IMR-90 (cell line): ENCODE results near the gene FHDC1. TPM values are rescaled to one million over a fixed set of nuclear protein-coding genes. Genes with fewer than 3 reads are reported as not detected.

Experiments
- ATAC-seq: fragments of 200-7000 bp; cut with Tn5 transposase; 2 replicates; pipeline ENCODE4 v1.9.1; 2020; ENCODE audit warnings: low read depth, mild to moderate bottlenecking, moderate library complexity
- BruUV-seq: library from RNA; stranded (reverse); fragments of 400-500 nt; replicated peaks from 2 replicates; lab custom pipeline; 2021; lab: Mats Ljungman, UMichigan
- CTCF ChIA-PET: fragments of 300-600 bp; formaldehyde crosslinking; extraction: SDS; loops from one replicate; lab custom pipeline; 2021; ENCODE audit warnings: antibody characterized with exemption; lab: Yijun Ruan, JAX
- POLR2A ChIA-PET: fragments of 300-600 bp; sonication (Branson Sonifier 250); formaldehyde crosslinking; loops from one replicate; lab custom pipeline; 2022; ENCODE audit warnings: antibody characterized with exemption; ENCODE audit not compliant: unreplicated experiment; lab: Charles Lee
- DNase-seq: peaks from one replicate; pipeline ENCODE4 v3.0.0; 2013
- H2AFZ ChIP-seq: replicated peaks from 2 replicates; pipeline ENCODE3; 2013; ENCODE audit warnings: low read length, mild to moderate bottlenecking; ENCODE audit not compliant: poor library complexity
- H2AK5ac ChIP-seq: 2 replicates; pipeline ENCODE4 v1.6.1; 2013; ENCODE audit warnings: low read depth, low read length, inconsistent platforms
- H2AK9ac ChIP-seq: replicated peaks from 2 replicates; pipeline ENCODE3; 2013; ENCODE audit warnings: mild to moderate bottlenecking, low read depth, low read length, moderate library complexity; ENCODE audit not compliant: poor library complexity
- H2BK120ac ChIP-seq: 2 replicates; pipeline ENCODE4 v1.6.1; 2013; ENCODE audit warnings: low read depth, low read length, inconsistent platforms
- H2BK15ac ChIP-seq: 3 replicates; pipeline ENCODE4 v1.6.1; 2013; ENCODE audit warnings: low read depth, low read length, inconsistent platforms
- H2BK20ac ChIP-seq: 2 replicates; pipeline ENCODE4 v1.6.1; 2013; ENCODE audit warnings: low read depth, mild to moderate bottlenecking, inconsistent platforms, low read length, moderate library complexity
- H2BK5ac ChIP-seq: 2 replicates; pipeline ENCODE4 v1.6.1; 2013; ENCODE audit warnings: mild to moderate bottlenecking, low read depth, low read length, inconsistent platforms; ENCODE audit not compliant: poor library complexity, severe bottlenecking
- H3K14ac ChIP-seq: replicated peaks from 2 replicates; pipeline ENCODE4 v1.6.1; 2013; ENCODE audit warnings: low read depth, low read length, inconsistent platforms
- H3K18ac ChIP-seq: 2 replicates; pipeline ENCODE4 v1.6.1; 2013; ENCODE audit warnings: low read depth, low read length, control low read depth
- H3K23ac ChIP-seq: 2 replicates; pipeline ENCODE4 v1.6.1; 2013; ENCODE audit warnings: low read depth, low read length, inconsistent platforms
- H3K27ac ChIP-seq: 2 replicates; pipeline ENCODE4 v1.5.1; 2013; ENCODE audit warnings: mild to moderate bottlenecking, control low read depth, low read length; ENCODE audit not compliant: insufficient read depth
- H3K27me3 ChIP-seq: 2 replicates; pipeline ENCODE4 v1.6.1; 2013; ENCODE audit warnings: low read length; ENCODE audit not compliant: control insufficient read depth, insufficient read depth
- H3K36me3 ChIP-seq: 2 replicates; pipeline ENCODE4 v1.6.1; 2013; ENCODE audit warnings: low read length, mixed read lengths; ENCODE audit not compliant: control insufficient read depth, insufficient read depth
- H3K4ac ChIP-seq: 2 replicates; pipeline ENCODE4 v1.6.1; 2013; ENCODE audit warnings: low read depth, low read length, inconsistent platforms
- H3K4me1 ChIP-seq: 2 replicates; pipeline ENCODE4 v1.6.1; 2013; ENCODE audit warnings: low read length, mixed read lengths; ENCODE audit not compliant: control insufficient read depth, insufficient read depth
- H3K4me2 ChIP-seq: 2 replicates; pipeline ENCODE4 v1.6.1; 2013; ENCODE audit warnings: low read depth, mild to moderate bottlenecking, control low read depth, low read length, moderate library complexity
- H3K4me3 ChIP-seq: 2 replicates; pipeline ENCODE4 v1.5.1; 2013; ENCODE audit warnings: low read depth, mild to moderate bottlenecking, control low read depth, low read length, moderate library complexity; ENCODE audit not compliant: insufficient read depth
- H3K56ac ChIP-seq: 2 replicates; pipeline ENCODE4 v1.6.1; 2013; ENCODE audit warnings: low read length, inconsistent platforms; ENCODE audit not compliant: insufficient read depth; ENCODE audit errors: extremely low read depth
- H3K79me1 ChIP-seq, 2 experiments: 2 replicates each; pipeline ENCODE4 v1.6.1; 2013; ENCODE audit warnings: low read length in 2 of 2, inconsistent platforms in 1 of 2, low read depth in 1 of 2
- H3K9ac ChIP-seq: 2 replicates; pipeline ENCODE4 v1.6.1; 2013; ENCODE audit warnings: low read depth, low read length, control low read depth
- H3K9me1 ChIP-seq: 2 replicates; pipeline ENCODE4 v1.6.1; 2013; ENCODE audit warnings: low read length, inconsistent platforms; ENCODE audit not compliant: insufficient read depth
- H3K9me3 ChIP-seq: 2 replicates; pipeline ENCODE4 v1.6.1; 2013; ENCODE audit warnings: low read length; ENCODE audit not compliant: control insufficient read depth, insufficient read depth
- H4K20me1 ChIP-seq: 2 replicates; pipeline ENCODE4 v1.6.1; 2013; ENCODE audit warnings: low read length, inconsistent platforms; ENCODE audit not compliant: insufficient read depth
- H4K5ac ChIP-seq: 2 replicates; pipeline ENCODE4 v1.6.1; 2013; ENCODE audit warnings: mild to moderate bottlenecking, low read depth, low read length, control low read depth
- H4K8ac ChIP-seq, 2 experiments: 2 replicates each; pipeline ENCODE4 v1.6.1; 2013; ENCODE audit warnings: low read depth in 2 of 2, low read length in 2 of 2, control low read depth in 1 of 2, inconsistent platforms in 1 of 2
- H4K91ac ChIP-seq: 2 replicates; pipeline ENCODE4 v1.6.1; 2013; ENCODE audit warnings: low read depth, low read length, inconsistent platforms; ENCODE audit not compliant: insufficient read depth
- MAFK ChIP-seq: IDR thresholded peaks from 2 replicates; pipeline ENCODE4 v1.6.1; 2012; ENCODE audit warnings: low read depth, low read length, improper control_type of control experiment
- WGBS, 2 experiments: methylation state at CpG; one replicate each; pipeline versions ENCODE4 v1.1.5 to v1.1.7; 2013; ENCODE audit warnings: missing lambda C conversion rate in 2 of 2; ENCODE audit not compliant: insufficient read length in 1 of 2; ENCODE audit errors: extremely low coverage in 2 of 2; 5-methylcytosine and 5-hydroxymethylcytosine counted together
- dilution Hi-C: fragments of 300-500 bp; cut with HindIII; formaldehyde crosslinking; loops from one replicate; pipeline ENCODE4 v1.14.3; 2018; ENCODE audit warnings: low sequenced_read_pairs; ENCODE audit not compliant: unreplicated experiment
- in situ Hi-C: fragments of 300-500 bp; cut with MboI; formaldehyde crosslinking; loops from 3 replicates; pipeline ENCODE4 v1.14.3; 2019; ENCODE audit warnings: low sequenced_read_pairs, inconsistent platforms, mixed read lengths
- intact Hi-C: fragments of 100-400 bp; cut with micrococcal nuclease; formaldehyde crosslinking; loops from 2 replicates; pipeline ENCODE4 v1.10.0; 2022
- polyA plus RNA-seq, 3 experiments: library from polyadenylated mRNA; depleted of rRNA; stranded (reverse); fragments of >200 nt; gene quantifications; 2 replicates each; pipeline ENCODE4 v1.2.3, GENCODE V29; 2012; ENCODE audit warnings: low replicate concordance in 1 of 3
- total RNA-seq: library from RNA; depleted of rRNA; stranded (reverse); fragments of >200 nt; gene quantifications from 2 replicates; pipeline ENCODE4 v1.2.3, GENCODE V29; 2012

FHDC1 gene
- total and polyA plus RNA-seq, 2 of the 4 experiments (the other 2 are of a cell fraction): under 0.01 to 0.09 TPM

DNA sequence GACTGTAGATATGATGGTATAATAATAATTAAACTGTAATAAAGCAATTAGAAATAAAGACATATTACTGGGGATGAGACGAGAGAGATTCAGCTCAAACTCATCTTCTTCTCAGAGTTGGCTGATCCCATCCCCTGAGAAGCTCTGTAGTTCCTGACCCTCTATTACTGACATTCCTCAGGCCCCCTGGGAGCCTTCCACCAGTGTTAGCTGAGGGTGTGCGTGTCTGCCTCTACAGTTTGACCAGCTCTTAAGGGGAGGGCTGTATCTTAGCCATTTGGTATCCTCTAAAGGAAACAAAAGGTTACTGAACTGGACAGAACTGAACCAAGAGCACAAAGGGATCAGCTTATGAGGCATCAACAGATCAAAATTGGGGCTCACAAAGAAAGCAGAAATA is 11.2 kb downstream of the FHDC1 start:
- CTCF ChIA-PET: no interaction called here

More for the DNA sequence above, 11.2 kb downstream of the FHDC1 start:
- Histone ChIP-seq H2AK9ac (no peak overlapping the region), H3K23ac (no peak overlapping the region), H4K20me1 (no peaks in the 10 kb centered on the region), H2BK15ac (no peak overlapping the region), H3K14ac (no peak overlapping the region), H2BK120ac (no peak overlapping the region), H3K79me1 (no peaks in the 10 kb centered on the region), H3K9me1 (no peaks in the 10 kb centered on the region), H2AK5ac (no peak overlapping the region), H4K91ac (no peak overlapping the region), H3K27ac (no peak overlapping the region), H3K4ac (no peak overlapping the region), H3K4me2 (no peak overlapping the region), H4K5ac (no peak overlapping the region), H3K4me1 (peaks cover 4% of the 10 kb centered on the region; the same call in 1 of the 2 replicates), H3K9me3 (no peaks in the 10 kb centered on the region), H4K8ac (no peak overlapping the region), H3K9ac (no peak overlapping the region), H3K56ac (no peak overlapping the region), H2BK5ac (no peak overlapping the region), H2BK20ac (no peak overlapping the region), H3K4me3 (no peak overlapping the region), H3K27me3 (peaks cover 7% of the 10 kb centered on the region), H3K18ac (no peak overlapping the region), H2AFZ (no peak overlapping the region), H3K36me3 (no peaks in the 10 kb centered on the region)
- in situ Hi-C loops (no loop called here), intact Hi-C loops (no loop called here), dilution Hi-C loops (no loop called here)
- BruUV-seq: no TSS peak
- DNase-seq (no peak), ATAC-seq (no peak)
- WGBS, 2 experiments: no CpG with 5 or more reads among the region's 2 CpGs
- no peak for TF ChIP-seq MAFK
- POLR2A ChIA-PET: no interaction called here
